Cardiac fibroblast (primary cell): Measurements from ENCODE around the gene SCTR.
A peak's percentile ranks its signal among the peaks of the same experiment; 100 is the strongest.

ENCODE experiments used
- DNase-seq, 2 donors: peaks; one replicate each; pipeline versions ENCODE4 v3.0.0 to v3.0.0-alpha.2; 2010; ENCODE audit warnings: low read depth in 2 of 2
- H3K4me3 ChIP-seq, 2 donors: replicated peaks in 1 of 2; 1 replicate in 1 of 2; 2 replicates in 1 of 2; pipeline ENCODE4 v1.5.1; 2011; ENCODE audit warnings: low read depth in 2 of 2, low read length in 2 of 2, mild to moderate bottlenecking in 2 of 2, moderate library complexity in 1 of 2
- CTCF ChIP-seq: IDR thresholded peaks from one replicate; pipeline ENCODE4 v1.5.1; 2011; ENCODE audit warnings: low read depth, mild to moderate bottlenecking, low read length, inconsistent platforms

Gene SCTR

GRCh38 chr2:119520696-119521432, 3.4 kb downstream of the SCTR start:
- no peak for TF ChIP-seq CTCF
- no peak overlapping the region for H3K4me3 ChIP-seq
- no peak for DNase-seq

GRCh38 chr2:119519057-119519408, 5.2 kb downstream of the SCTR start:
- TF ChIP-seq CTCF: no peak

GRCh38 chr2:119518401-119519056, 5.8 kb downstream of the SCTR start:
- DNase-seq: no peak
- no peak for TF ChIP-seq CTCF
- no peak overlapping the region for H3K4me3 ChIP-seq

More at GRCh38 chr2:119519057-119519408, 5.2 kb downstream of the SCTR start:
- no peak overlapping the region for H3K4me3 ChIP-seq
- no peak for DNase-seq

GRCh38 chr2:119517433-119517832, 6.8 kb downstream of the SCTR start:
- peak; percentile 86 for TF ChIP-seq CTCF
- peak; percentile 60 to 61 for DNase-seq
- no peak overlapping the region for H3K4me3 ChIP-seq

GRCh38 chr2:119516121-119516520, 8.2 kb downstream of the SCTR start:
- no peak for TF ChIP-seq CTCF
- no peak for DNase-seq
- no peak overlapping the region for H3K4me3 ChIP-seq

- DNase-seq: no peak
- no peak overlapping the region for H3K4me3 ChIP-seq
- no peak for TF ChIP-seq CTCF
Observed at GRCh38 chr2:119513832-119514231, 10.5 kb downstream of the SCTR start.
